Stomach (tissue), 9 donors: ENCODE results near the gene CCDC181. TPM values are rescaled to one million over a fixed set of nuclear protein-coding genes. Genes with fewer than 3 reads are reported as not detected.

ENCODE experiments used
- DNase-seq, 2 donors: peaks; one replicate each; pipeline versions ENCODE4 v3.0.0 to v3.0.0-alpha.2; 2013 to 2019
- H3K27ac ChIP-seq, 5 donors: fragments of 200-600 bp in 4 of 5; sonication (generic) in 4 of 5; one replicate each; pipeline ENCODE4 v1.5.1; 2013 to 2019; ENCODE audit warnings: mild to moderate bottlenecking in 1 of 5, moderate library complexity in 1 of 5
- H3K27me3 ChIP-seq, 3 donors: fragments of 200-600 bp; sonication (generic); one replicate each; pipeline ENCODE4 v1.5.1; 2017 to 2019; ENCODE audit warnings: mixed run types in 1 of 3
- H3K36me3 ChIP-seq, 4 donors: fragments of 200-600 bp; sonication (generic); 1 replicate in 3 of 4; 2 replicates in 1 of 4; pipeline ENCODE4 v1.5.1; 2016 to 2019
- H3K4me1 ChIP-seq, 4 donors: fragments of 200-600 bp; sonication (generic); one replicate each; pipeline ENCODE4 v1.5.1; 2016 to 2019
- H3K4me3 ChIP-seq, 4 donors: fragments of 200-600 bp; sonication (generic) in 3 of 4; one replicate each; pipeline ENCODE4 v1.5.1; 2016 to 2019; ENCODE audit warnings: mild to moderate bottlenecking in 1 of 4
- H3K9me3 ChIP-seq, 4 donors: fragments of 200-600 bp; sonication (generic); one replicate each; pipeline ENCODE4 v1.5.1; 2016 to 2019
- EP300 ChIP-seq: sonication (generic); formaldehyde crosslinking; IDR thresholded peaks from one replicate; pipeline ENCODE4 v1.6.1; 2017; ENCODE audit warnings: antibody characterized with exemption
- POLR2A ChIP-seq, 4 donors: fragments of 450-650 bp; IDR thresholded peaks; one replicate each; pipeline ENCODE4 v1.6.1; 2016; ENCODE audit warnings: antibody characterized with exemption in 4 of 4, control low read depth in 2 of 4, mild to moderate bottlenecking in 1 of 4, moderate library complexity in 1 of 4
- POLR2AphosphoS5 ChIP-seq, 3 donors: sonication (generic); formaldehyde crosslinking; IDR thresholded peaks; one replicate each; pipeline ENCODE4 v1.6.1; 2016; ENCODE audit warnings: antibody characterized with exemption in 3 of 3
- WGBS, 5 donors: extraction: QIAGEN DNeasy Blood & Tissue Kit in 3 of 5; methylation state at CpG; one replicate each; pipeline versions ENCODE4 v1.1.5 to v1.1.7; 2013 to 2018; 5-methylcytosine and 5-hydroxymethylcytosine counted together
- intact Hi-C: fragments of 100-400 bp; cut with DNase I; formaldehyde crosslinking; loops from one replicate; pipeline ENCODE4 v1.15.1; 2023; ENCODE audit warnings: low total_unique reads
- polyA plus RNA-seq, 3 donors: library from polyadenylated mRNA; stranded (reverse); fragments of 200-250 nt; gene quantifications; one replicate each; pipeline ENCODE4 v1.2.3, GENCODE V29; 2013
- total RNA-seq, 5 donors: library from RNA; depleted of rRNA; stranded (reverse); fragments of >200 nt; gene quantifications; one replicate each; pipeline versions ENCODE4 v1.1.0 to v1.2.3, GENCODE V29; 2014 to 2016
- TF ChIP-seq, protein P1 (sequence below), 7 experiments: fragments of 450-650 bp in 4 of 7; fragments of 200-600 bp in 3 of 7; sonication (generic) in 3 of 7; IDR thresholded peaks; one replicate each; pipeline ENCODE4 v1.5.1; 2016 to 2019; ENCODE audit warnings: antibody characterized with exemption in 7 of 7, control low read depth in 2 of 7, mild to moderate bottlenecking in 1 of 7
- donor health status: healthy with polysubstance abuse.
- donor health status: Bipolar disorder and iron deficiency.
- donor health status: healthy.

The CCDC181 gene
- total and polyA plus RNA-seq, 8 donors = 0.73 to 4.3 (median 0.95) TPM; not detected in 3

DNA sequence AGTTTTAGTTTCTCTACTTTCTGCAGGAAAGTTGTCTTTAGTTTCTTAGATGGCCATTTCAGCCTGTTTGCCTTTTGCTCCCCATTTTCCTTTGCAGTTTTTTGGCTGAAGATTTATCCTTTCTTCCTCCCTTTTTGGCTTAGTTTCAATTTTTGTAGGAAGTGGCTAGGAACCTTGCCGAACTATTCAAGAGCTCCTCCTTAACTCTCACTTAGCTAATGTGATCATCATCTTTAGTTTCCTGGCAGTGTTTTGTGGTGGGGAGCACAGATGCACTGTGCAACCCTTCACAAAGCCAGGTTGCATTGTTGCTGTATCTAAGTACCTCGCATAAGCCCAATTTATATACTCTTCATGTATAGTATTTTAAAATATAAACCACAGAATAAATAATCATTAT lies 28.8 kb upstream of the CCDC181 start:
- peaks cover 0 to 16% (median 12%) of the 10 kb centered on the region in 4 donors for H3K9me3 ChIP-seq
- 59 to 78% (median 67%) methylated on average over 2 of the region's 2 CpGs for WGBS, 5 donors
- TF ChIP-seq EP300 (no peak), POLR2A (IDR thresholded peaks at IDR 0.05) (no peak), POLR2AphosphoS5 (IDR thresholded peaks at IDR 0.05) (no peak)
- TF ChIP-seq, protein P1, sequence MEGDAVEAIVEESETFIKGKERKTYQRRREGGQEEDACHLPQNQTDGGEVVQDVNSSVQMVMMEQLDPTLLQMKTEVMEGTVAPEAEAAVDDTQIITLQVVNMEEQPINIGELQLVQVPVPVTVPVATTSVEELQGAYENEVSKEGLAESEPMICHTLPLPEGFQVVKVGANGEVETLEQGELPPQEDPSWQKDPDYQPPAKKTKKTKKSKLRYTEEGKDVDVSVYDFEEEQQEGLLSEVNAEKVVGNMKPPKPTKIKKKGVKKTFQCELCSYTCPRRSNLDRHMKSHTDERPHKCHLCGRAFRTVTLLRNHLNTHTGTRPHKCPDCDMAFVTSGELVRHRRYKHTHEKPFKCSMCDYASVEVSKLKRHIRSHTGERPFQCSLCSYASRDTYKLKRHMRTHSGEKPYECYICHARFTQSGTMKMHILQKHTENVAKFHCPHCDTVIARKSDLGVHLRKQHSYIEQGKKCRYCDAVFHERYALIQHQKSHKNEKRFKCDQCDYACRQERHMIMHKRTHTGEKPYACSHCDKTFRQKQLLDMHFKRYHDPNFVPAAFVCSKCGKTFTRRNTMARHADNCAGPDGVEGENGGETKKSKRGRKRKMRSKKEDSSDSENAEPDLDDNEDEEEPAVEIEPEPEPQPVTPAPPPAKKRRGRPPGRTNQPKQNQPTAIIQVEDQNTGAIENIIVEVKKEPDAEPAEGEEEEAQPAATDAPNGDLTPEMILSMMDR (IDR thresholded peaks at IDR 0.05) = no peak
- peaks cover 0 to 12% (median 7%) of the 10 kb centered on the region in 4 donors for H3K4me1 ChIP-seq
- no peak overlapping the region for H3K4me3 ChIP-seq
- H3K36me3 ChIP-seq = no peaks in the 10 kb centered on the region
- no peak overlapping the region for H3K27ac ChIP-seq
- intact Hi-C loops = no loop called here
- peaks cover 0 to 7% (median 6%) of the 10 kb centered on the region in 3 donors for H3K27me3 ChIP-seq
- no peak for DNase-seq

DNA sequence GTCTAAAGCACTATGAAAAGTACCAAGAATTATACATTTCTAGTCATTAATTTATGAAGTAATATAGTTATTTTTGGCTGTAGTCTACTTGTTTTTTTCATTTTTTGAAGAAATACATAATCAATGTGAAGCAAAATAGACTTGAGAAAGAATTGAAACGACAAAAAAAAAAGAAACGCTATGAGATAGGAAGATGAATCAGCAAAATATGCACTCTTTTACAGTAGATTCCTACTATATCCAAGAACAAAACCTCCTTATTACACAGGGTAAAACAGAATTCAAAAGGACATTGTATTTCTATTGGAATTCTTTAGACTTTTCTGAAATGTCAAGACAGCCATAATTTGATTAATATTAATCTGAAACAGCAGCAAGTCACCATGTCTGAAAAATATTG lies 25.6 kb upstream of the CCDC181 start:
- TF ChIP-seq POLR2AphosphoS5 (IDR thresholded peaks at IDR 0.05) (no peak), EP300 (no peak), POLR2A (IDR thresholded peaks at IDR 0.05) (no peak)
- TF ChIP-seq, protein P1 (IDR thresholded peaks at IDR 0.05) = no peak
- no peaks in the 10 kb centered on the region for H3K36me3 ChIP-seq
- H3K27me3 ChIP-seq = no peaks in the 10 kb centered on the region
- no peak overlapping the region for H3K27ac ChIP-seq
- H3K4me3 ChIP-seq = no peak overlapping the region
- WGBS, 5 donors = 83 to 100% (median 92%) methylated on average over 2 of the region's 2 CpGs
- intact Hi-C loops = no loop called here
- peaks cover 0 to 16% (median 12%) of the 10 kb centered on the region in 4 donors for H3K9me3 ChIP-seq
- no peak for DNase-seq
- H3K4me1 ChIP-seq = no peaks in the 10 kb centered on the region

DNA sequence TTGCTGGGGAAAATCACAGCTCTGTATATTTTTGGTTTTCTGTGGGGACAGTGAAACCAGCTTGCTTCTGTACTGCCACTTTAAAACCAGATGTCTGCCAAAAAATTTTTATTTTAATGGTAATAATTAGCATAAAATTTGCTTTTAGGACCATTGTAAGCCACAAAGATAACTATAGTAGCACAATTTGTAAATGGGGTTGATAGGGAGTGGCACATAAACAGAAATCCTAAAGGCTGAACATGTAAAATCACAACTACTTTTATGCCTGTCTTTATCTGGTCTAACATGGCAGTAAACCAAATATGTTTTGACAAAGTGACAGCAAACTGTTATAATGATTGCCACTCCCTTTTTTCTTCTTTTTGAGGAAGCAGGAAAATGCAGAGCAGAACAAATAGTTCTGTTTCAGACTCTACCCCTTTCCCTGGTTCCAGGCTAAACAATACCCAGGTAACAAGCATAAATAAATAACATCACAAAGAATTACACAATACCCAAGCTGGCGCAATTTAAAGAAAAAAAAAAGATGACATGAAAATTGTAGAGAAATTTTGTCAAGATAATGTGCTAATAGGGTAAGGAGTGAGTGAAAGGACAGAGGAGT lies 24.0 kb upstream of the CCDC181 start:
- H3K27ac ChIP-seq = no peak overlapping the region
- H3K36me3 ChIP-seq = no peaks in the 10 kb centered on the region
- no peak for DNase-seq
- TF ChIP-seq EP300 = no peak
- TF ChIP-seq, protein P1 (IDR thresholded peaks at IDR 0.05) = no peak
- no peak for TF ChIP-seq POLR2A (IDR thresholded peaks at IDR 0.05)
- no peak for TF ChIP-seq POLR2AphosphoS5 (IDR thresholded peaks at IDR 0.05)
- H3K9me3 ChIP-seq = peaks cover 0 to 3% (median 0%) of the 10 kb centered on the region in 4 donors
- H3K27me3 ChIP-seq = no peaks in the 10 kb centered on the region
- H3K4me1 ChIP-seq = no peaks in the 10 kb centered on the region
- 35 to 61% (median 55%) methylated on average over 1 of the region's 1 CpG for WGBS, 5 donors
- H3K4me3 ChIP-seq = no peak overlapping the region
- intact Hi-C loops = no loop called here

DNA sequence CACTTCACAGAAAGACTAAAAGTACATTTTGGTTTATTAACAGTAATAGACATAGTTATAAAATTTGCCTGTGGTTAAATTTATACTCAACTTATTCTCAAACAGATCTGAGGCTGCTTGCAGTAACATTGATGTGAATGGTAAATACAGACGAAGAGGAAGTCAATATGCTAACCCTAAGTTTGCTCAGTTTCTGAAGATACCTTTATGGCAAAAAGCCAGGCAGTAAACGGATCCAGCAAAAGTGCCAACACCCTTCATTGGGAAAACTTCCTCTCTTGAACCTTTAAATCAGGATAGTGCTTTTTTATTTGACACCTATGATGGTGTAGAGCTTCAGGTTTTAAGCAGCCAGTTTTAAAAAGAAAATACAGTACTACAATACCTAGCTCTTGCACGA lies 16.6 kb upstream of the CCDC181 start:
- no peaks in the 10 kb centered on the region for H3K4me1 ChIP-seq
- no peaks in the 10 kb centered on the region for H3K9me3 ChIP-seq
- no peaks in the 10 kb centered on the region for H3K36me3 ChIP-seq
- H3K4me3 ChIP-seq = no peak overlapping the region
- peak in 1 of 2 donors; percentile 9 for DNase-seq
- TF ChIP-seq, protein P1 (IDR thresholded peaks at IDR 0.05) = no peak
- no peak for TF ChIP-seq POLR2A (IDR thresholded peaks at IDR 0.05)
- TF ChIP-seq EP300 = no peak
- TF ChIP-seq POLR2AphosphoS5 (IDR thresholded peaks at IDR 0.05) = no peak
- H3K27me3 ChIP-seq = peaks cover 0 to 6% (median 0%) of the 10 kb centered on the region in 3 donors
- intact Hi-C loops = no loop called here
- no peak overlapping the region for H3K27ac ChIP-seq
- WGBS, 5 donors = 32 to 49% (median 42%) methylated on average over 3 of the region's 3 CpGs
